GM12892 (cell line): ENCODE results near the gene PTPRN2.

Source experiments
- DNase-seq: peaks from one replicate; pipeline ENCODE4 v3.0.0; 2011; ENCODE audit not compliant: insufficient read length
- FAIRE-seq: peaks from 2 replicates; lab custom pipeline; 2011; peaks lifted over from hg19 to GRCh38; lab: Jason Lieb, UNC
- POLR2A ChIP-seq: IDR thresholded peaks from 2 replicates; pipeline ENCODE4 v1.6.1; 2011; ENCODE audit warnings: low read depth, low read length, control low read depth
- POLR2AphosphoS5 ChIP-seq: IDR thresholded peaks from 2 replicates; pipeline ENCODE4 v1.6.1; 2011; ENCODE audit warnings: low read depth, low read length, control low read depth
- TAF1 ChIP-seq: IDR thresholded peaks from 2 replicates; pipeline ENCODE4 v1.6.1; 2011; ENCODE audit warnings: low read depth, mild to moderate bottlenecking, control low read depth, low read length, borderline replicate concordance

The PTPRN2 gene

GRCh38 chr7:158008267-158008666, 579.4 kb downstream of the PTPRN2 start:
- TF ChIP-seq POLR2AphosphoS5 (no peak), POLR2A (no peak), TAF1 (no peak)
- FAIRE-seq, result no peak
- DNase-seq, result no peak

- FAIRE-seq, result no peak
- TF ChIP-seq POLR2AphosphoS5 (no peak), POLR2A (no peak), TAF1 (no peak)
- DNase-seq, result no peak
Observed at GRCh38 chr7:158007697-158008257, 579.8 kb downstream of the PTPRN2 start.

- TF ChIP-seq TAF1 (no peak), POLR2A (no peak)
- DNase-seq (no peak), FAIRE-seq (no peak)
Observed at GRCh38 chr7:158006841-158007696, 580.6 kb downstream of the PTPRN2 start.

- DNase-seq (no peak), FAIRE-seq (no peak)
- TF ChIP-seq POLR2AphosphoS5 (no peak), TAF1 (no peak)
Observed at GRCh38 chr7:158005531-158005930, 582.1 kb downstream of the PTPRN2 start.

GRCh38 chr7:158004123-158004490, 583.5 kb downstream of the PTPRN2 start:
- no peak for TF ChIP-seq TAF1
- no peak for TF ChIP-seq POLR2A
- no peak for TF ChIP-seq POLR2AphosphoS5
- FAIRE-seq, result no peak
- no peak for DNase-seq

- no peak for TF ChIP-seq POLR2A
- no peak for TF ChIP-seq TAF1
- no peak for TF ChIP-seq POLR2AphosphoS5
- no peak for FAIRE-seq
- no peak for DNase-seq
Observed at GRCh38 chr7:158003441-158004122, 584.0 kb downstream of the PTPRN2 start.

- no peak for TF ChIP-seq TAF1
- TF ChIP-seq POLR2A, result no peak
- no peak for TF ChIP-seq POLR2AphosphoS5
- FAIRE-seq, result no peak
Observed at GRCh38 chr7:158002486-158003080, 585.0 kb downstream of the PTPRN2 start.

GRCh38 chr7:158001621-158002320, 585.9 kb downstream of the PTPRN2 start:
- DNase-seq, result no peak
- TF ChIP-seq POLR2AphosphoS5, result no peak
- TF ChIP-seq POLR2A, result no peak
- TF ChIP-seq TAF1, result no peak
- FAIRE-seq, result no peak

More at GRCh38 chr7:158002486-158003080, 585.0 kb downstream of the PTPRN2 start:
- DNase-seq, result no peak

GRCh38 chr7:158001003-158001402, 586.6 kb downstream of the PTPRN2 start:
- no peak for TF ChIP-seq TAF1
- no peak for TF ChIP-seq POLR2AphosphoS5
- no peak for TF ChIP-seq POLR2A
- DNase-seq (no peak), FAIRE-seq (no peak)

- FAIRE-seq (no peak), DNase-seq (no peak)
- TF ChIP-seq POLR2A, result no peak
- no peak for TF ChIP-seq TAF1
- no peak for TF ChIP-seq POLR2AphosphoS5
Observed at GRCh38 chr7:158000160-158000559, 587.5 kb downstream of the PTPRN2 start.
